HepG2 (cell line): ENCODE data around the gene NXPH1. TPM values are rescaled to one million over a fixed set of nuclear protein-coding genes. Genes with fewer than 3 reads are reported as not detected.

Experiments
- ARID3A ChIP-seq: IDR thresholded peaks from 2 replicates; pipeline ENCODE4 v1.6.1; 2012; ENCODE audit warnings: low read depth, low read length, improper control_type of control experiment
- ATM ChIP-seq: fragments of 450-650 bp; IDR thresholded peaks from 2 replicates; pipeline ENCODE4 v1.7.1; 2017; ENCODE audit warnings: mild to moderate bottlenecking, borderline replicate concordance
- CENPBD1 ChIP-seq: sonication (generic); formaldehyde crosslinking; IDR thresholded peaks from 2 replicates; pipeline ENCODE4 v1.8.0; 2022; ENCODE audit warnings: missing genetic modification reagents, low read depth, mild to moderate bottlenecking, borderline replicate concordance
- NR1H2 ChIP-seq: sonication (generic); formaldehyde crosslinking; IDR thresholded peaks from 2 replicates; pipeline ENCODE4 v1.8.1; 2022; ENCODE audit warnings: low read depth, missing genetic modification reagents, borderline replicate concordance
- RERE ChIP-seq: IDR thresholded peaks from 2 replicates; pipeline ENCODE4 v1.6.1; 2016; ENCODE audit warnings: low read depth, missing genetic modification reagents, missing compliant biosample characterization
- ZNF232 ChIP-seq: sonication (generic); formaldehyde crosslinking; IDR thresholded peaks from 2 replicates; pipeline ENCODE4 v1.4.0; 2020; ENCODE audit warnings: missing genetic modification reagents, borderline replicate concordance
- polyA plus RNA-seq, 8 experiments: library from polyadenylated mRNA; depleted of rRNA in 3 of 8; stranded (reverse) in 7 of 8; unstranded in 1 of 8; fragments of >200 nt; fragmentation: Illumina TruSeq in 4 of 8; extraction: Trizol in 4 of 8; gene quantifications; 2 replicates each; pipeline versions ENCODE4 v1.2.1 to v1.2.3, GENCODE V29; 2011 to 2016; ENCODE audit warnings: low read depth in 4 of 8, missing spikeins in 1 of 8, mixed read lengths in 1 of 8; ENCODE audit not compliant: insufficient read depth in 1 of 8
- total RNA-seq, 5 experiments: library from RNA; depleted of rRNA; stranded (reverse); fragments of >200 nt; fragmentation: Illumina TruSeq; extraction: Trizol; gene quantifications; 2 replicates each; pipeline ENCODE4 v1.2.3, GENCODE V29; 2016; ENCODE audit warnings: low read depth in 1 of 5
- TF ChIP-seq, protein P1 (sequence below): sonication (generic); formaldehyde crosslinking; IDR thresholded peaks from 2 replicates; pipeline ENCODE4 v1.5.0; 2020; ENCODE audit warnings: missing genetic modification reagents

NXPH1 gene
- total and polyA plus RNA-seq, 2 of the 13 experiments (the other 11 are each of a cell fraction or from before 2014, with no cell fraction given) = not detected

DNA sequence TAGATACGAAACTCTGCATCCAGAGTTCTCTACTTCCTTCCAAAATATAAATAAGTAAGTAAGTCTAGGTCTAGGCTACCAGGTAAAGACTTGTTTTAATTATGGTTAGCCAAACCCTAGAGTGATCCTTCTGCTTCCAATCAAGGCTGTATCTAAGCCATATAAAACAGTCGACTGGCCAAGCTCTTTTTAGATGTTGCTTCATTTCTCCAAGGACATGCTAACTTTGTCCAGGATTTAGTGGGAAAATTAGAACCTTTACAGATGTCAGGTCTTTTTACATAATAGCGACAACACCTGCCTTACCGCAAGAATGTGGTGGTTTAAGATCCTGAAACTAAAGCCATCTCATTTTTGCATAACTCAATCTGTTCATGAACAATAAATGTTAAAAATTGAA, 156.8 kb downstream of the NXPH1 start (continued):
- TF ChIP-seq RERE (CRISPR knock-in tag) (no peak), CENPBD1 (CRISPR knock-in tag) (no peak), ZNF232 (CRISPR knock-in tag) (no peak), ATM (no peak), ARID3A (no peak), NR1H2 (CRISPR knock-in tag) (no peak)
- TF ChIP-seq, protein P1, sequence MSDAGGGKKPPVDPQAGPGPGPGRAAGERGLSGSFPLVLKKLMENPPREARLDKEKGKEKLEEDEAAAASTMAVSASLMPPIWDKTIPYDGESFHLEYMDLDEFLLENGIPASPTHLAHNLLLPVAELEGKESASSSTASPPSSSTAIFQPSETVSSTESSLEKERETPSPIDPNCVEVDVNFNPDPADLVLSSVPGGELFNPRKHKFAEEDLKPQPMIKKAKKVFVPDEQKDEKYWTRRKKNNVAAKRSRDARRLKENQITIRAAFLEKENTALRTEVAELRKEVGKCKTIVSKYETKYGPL (CRISPR knock-in tag) = no peak
